Measurements from ENCODE around the gene PAOX. TPM values are rescaled to one million over a fixed set of nuclear protein-coding genes. Genes with fewer than 3 reads are reported as not detected.
"Not testable (repeated sequence)": the region's sequence is repeated elsewhere in the genome, so short reads cannot be mapped to it uniquely, and the experiment has no call there.

Gene PAOX
- total RNA-seq, 1 donor from 2014 or later = 16.9 TPM

DNA sequence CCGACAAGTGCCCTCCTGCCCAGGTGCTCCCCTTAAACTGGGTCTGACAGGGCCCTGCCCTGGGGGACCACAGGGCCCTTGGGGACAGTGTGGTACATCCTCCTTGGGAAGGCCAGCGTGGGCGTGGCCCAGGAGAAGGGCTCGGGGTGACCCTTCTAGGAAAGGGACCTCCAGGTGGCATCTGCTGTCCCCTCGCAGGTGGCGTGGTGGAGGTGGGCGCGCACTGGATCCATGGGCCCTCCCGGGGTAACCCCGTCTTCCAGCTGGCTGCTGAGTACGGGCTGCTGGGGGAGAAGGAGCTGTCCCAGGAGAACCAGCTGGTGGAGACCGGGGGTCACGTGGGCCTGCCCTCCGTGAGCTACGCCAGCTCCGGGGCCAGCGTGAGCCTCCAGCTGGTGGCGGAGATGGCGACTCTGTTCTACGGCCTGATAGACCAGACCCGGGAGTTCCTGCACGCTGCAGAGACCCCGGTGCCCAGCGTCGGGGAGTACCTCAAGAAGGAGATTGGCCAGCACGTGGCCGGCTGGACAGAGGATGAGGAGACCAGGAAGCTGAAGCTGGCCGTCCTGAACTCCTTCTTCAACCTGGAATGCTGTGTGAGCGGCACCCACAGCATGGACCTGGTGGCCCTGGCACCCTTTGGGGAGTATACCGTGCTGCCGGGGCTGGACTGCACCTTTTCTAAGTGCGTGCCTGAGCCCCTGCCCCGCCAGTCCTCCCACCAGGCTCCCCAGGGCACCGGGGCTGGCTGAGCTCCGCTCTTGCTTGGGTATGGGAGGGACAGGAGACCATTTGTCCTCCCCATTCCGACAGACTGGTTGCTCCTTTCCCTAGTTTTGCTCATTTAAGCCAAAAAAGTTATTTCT is 972 bp downstream of the PAOX start:
- Histone ChIP-seq H3K4me1 (peaks cover 21% of the 10 kb centered on the region), H3K36me3 (peaks cover 0 to 4% of the 10 kb centered on the region in 2 donors), H3K27ac (peak overlapping the region; percentile 75), H3K4me3 (peak overlapping the region; percentile 71 to 94), H3K9me3 (no peaks in the 10 kb centered on the region), H3K27me3 (no peaks in the 10 kb centered on the region)
- DNase-seq (ENCODE audit: extremely low spot score in 2 of 2) = no peak
- intact Hi-C loops (cut with DNase I) = no loop called here
- TF ChIP-seq POLR2A (IDR thresholded peaks at IDR 0.05) (no peak), POLR2AphosphoS5 (IDR thresholded peaks at IDR 0.05; ENCODE audit: insufficient read depth in 1 of 2, low read depth in 1 of 2) (no peak)
- TF ChIP-seq, protein P1, sequence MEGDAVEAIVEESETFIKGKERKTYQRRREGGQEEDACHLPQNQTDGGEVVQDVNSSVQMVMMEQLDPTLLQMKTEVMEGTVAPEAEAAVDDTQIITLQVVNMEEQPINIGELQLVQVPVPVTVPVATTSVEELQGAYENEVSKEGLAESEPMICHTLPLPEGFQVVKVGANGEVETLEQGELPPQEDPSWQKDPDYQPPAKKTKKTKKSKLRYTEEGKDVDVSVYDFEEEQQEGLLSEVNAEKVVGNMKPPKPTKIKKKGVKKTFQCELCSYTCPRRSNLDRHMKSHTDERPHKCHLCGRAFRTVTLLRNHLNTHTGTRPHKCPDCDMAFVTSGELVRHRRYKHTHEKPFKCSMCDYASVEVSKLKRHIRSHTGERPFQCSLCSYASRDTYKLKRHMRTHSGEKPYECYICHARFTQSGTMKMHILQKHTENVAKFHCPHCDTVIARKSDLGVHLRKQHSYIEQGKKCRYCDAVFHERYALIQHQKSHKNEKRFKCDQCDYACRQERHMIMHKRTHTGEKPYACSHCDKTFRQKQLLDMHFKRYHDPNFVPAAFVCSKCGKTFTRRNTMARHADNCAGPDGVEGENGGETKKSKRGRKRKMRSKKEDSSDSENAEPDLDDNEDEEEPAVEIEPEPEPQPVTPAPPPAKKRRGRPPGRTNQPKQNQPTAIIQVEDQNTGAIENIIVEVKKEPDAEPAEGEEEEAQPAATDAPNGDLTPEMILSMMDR (IDR thresholded peaks at IDR 0.05) = no peak

DNA sequence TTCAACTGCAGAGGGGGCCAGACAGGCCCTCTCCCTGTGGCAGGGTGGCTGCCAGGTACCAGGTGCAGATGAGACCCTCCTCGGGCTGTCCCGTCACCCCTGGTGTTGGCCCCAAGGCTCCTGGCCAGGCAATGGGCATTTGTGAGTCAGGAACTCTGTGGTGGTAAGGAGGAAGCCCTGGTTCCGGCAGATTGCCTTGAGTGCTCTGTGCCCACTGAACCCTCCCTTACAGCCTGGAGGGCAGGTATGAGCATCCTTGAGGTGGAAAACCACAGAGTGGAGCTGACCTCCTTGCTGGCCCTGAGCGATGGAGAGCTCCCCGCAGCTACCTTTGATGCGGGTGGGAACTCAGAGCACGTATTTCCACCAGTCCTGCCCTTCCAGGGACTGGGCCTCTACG is 2.0 kb downstream of the PAOX start:
- H3K27ac ChIP-seq = no peak overlapping the region
- peaks cover 21% of the 10 kb centered on the region for H3K4me1 ChIP-seq
- peaks cover 0 to 4% of the 10 kb centered on the region in 2 donors for H3K36me3 ChIP-seq
- no peaks in the 10 kb centered on the region for H3K27me3 ChIP-seq
- no peak for DNase-seq (ENCODE audit: extremely low spot score in 2 of 2)
- H3K4me3 ChIP-seq = no peak overlapping the region
- intact Hi-C loops (cut with DNase I) = no loop called here
- TF ChIP-seq, protein P1 (IDR thresholded peaks at IDR 0.05) = no peak
- TF ChIP-seq POLR2AphosphoS5 (IDR thresholded peaks at IDR 0.05; ENCODE audit: insufficient read depth in 1 of 2, low read depth in 1 of 2) (no peak), POLR2A (IDR thresholded peaks at IDR 0.05) (no peak)
- H3K9me3 ChIP-seq = no peaks in the 10 kb centered on the region

DNA sequence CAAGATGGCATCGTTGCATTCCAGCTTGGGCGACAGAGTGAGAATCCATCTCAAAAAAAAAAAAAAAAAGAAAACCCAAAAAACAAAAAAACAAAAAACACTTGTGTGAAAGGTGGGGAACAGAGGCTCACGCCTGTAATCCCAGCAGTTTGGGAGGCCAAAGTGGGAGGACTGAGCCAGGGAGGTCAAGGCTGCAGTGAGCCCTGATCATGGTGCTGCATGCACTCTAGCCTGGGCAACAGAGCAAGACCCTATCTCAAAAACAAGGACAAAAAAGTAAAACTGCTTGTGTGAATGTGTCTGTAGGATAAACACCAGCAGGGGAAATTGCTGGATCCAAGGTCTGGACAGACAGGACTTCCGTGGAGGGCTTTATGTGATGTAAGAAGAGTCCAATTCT is 4.5 kb downstream of the PAOX start:
- DNase-seq (ENCODE audit: extremely low spot score in 2 of 2) = no peak
- Histone ChIP-seq H3K4me3 (no peak overlapping the region), H3K9me3 (no peaks in the 10 kb centered on the region), H3K4me1 (peaks cover 12% of the 10 kb centered on the region), H3K27ac (no peak overlapping the region), H3K36me3 (peaks cover 0 to 4% of the 10 kb centered on the region in 2 donors), H3K27me3 (no peaks in the 10 kb centered on the region)
- intact Hi-C loops (cut with DNase I) = no loop called here
- TF ChIP-seq, protein P1 (IDR thresholded peaks at IDR 0.05) = no peak
- no peak for TF ChIP-seq POLR2AphosphoS5 (IDR thresholded peaks at IDR 0.05; ENCODE audit: insufficient read depth in 1 of 2, low read depth in 1 of 2)

GRCh38 chr10:133384071-133384470 is 5.0 kb downstream of the PAOX start:
- Histone ChIP-seq H3K9me3 (no peaks in the 10 kb centered on the region), H3K4me3 (no peak overlapping the region), H3K27ac (no peak overlapping the region), H3K27me3 (no peaks in the 10 kb centered on the region), H3K4me1 (peaks cover 12% of the 10 kb centered on the region), H3K36me3 (peaks cover 0 to 4% of the 10 kb centered on the region in 2 donors)
- no peak for DNase-seq (ENCODE audit: extremely low spot score in 2 of 2)
- TF ChIP-seq POLR2A (IDR thresholded peaks at IDR 0.05) (no peak), POLR2AphosphoS5 (IDR thresholded peaks at IDR 0.05; ENCODE audit: insufficient read depth in 1 of 2, low read depth in 1 of 2) (no peak)
- TF ChIP-seq, protein P1 (IDR thresholded peaks at IDR 0.05) = no peak
- intact Hi-C loops (cut with DNase I) = no loop called here

- no peak for DNase-seq (ENCODE audit: extremely low spot score in 2 of 2)
Observed at GRCh38 chr10:133385214-133385613, 6.2 kb downstream of the PAOX start.

DNA sequence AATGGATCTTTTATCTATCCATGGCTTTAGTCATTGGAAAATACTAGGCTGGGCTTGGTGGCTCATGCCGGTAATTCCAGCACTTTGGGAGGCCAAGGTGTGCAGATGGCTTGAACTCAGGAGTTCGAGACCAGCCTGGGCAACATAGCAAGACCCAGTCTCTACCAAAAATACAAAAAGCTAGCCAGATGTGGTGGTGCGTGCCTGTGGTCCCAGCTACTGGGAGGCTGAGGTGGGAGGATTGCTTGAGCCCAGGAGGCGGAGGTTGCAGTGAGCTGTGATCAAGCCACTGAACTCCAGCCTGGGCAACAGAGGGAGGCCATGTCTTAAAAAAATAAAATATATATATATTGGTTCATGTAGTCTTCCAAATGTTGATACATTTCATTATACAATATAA is 7.9 kb downstream of the PAOX start:
- H3K9me3 ChIP-seq; DNase-seq (ENCODE audit: extremely low spot score in 2 of 2); H3K4me1 ChIP-seq; H3K27me3 ChIP-seq; H3K27ac ChIP-seq; H3K36me3 ChIP-seq; H3K4me3 ChIP-seq; intact Hi-C loops (cut with DNase I): not testable (repeated sequence)

More at GRCh38 chr10:133385214-133385613, 6.2 kb downstream of the PAOX start:
- Histone ChIP-seq H3K27ac (no peak overlapping the region), H3K9me3 (no peaks in the 10 kb centered on the region), H3K4me3 (no peak overlapping the region), H3K4me1 (peaks cover 3% of the 10 kb centered on the region), H3K36me3 (peaks cover 0 to 4% of the 10 kb centered on the region in 2 donors), H3K27me3 (no peaks in the 10 kb centered on the region)
- TF ChIP-seq, protein P1 (IDR thresholded peaks at IDR 0.05) = no peak
- no peak for TF ChIP-seq POLR2AphosphoS5 (IDR thresholded peaks at IDR 0.05; ENCODE audit: insufficient read depth in 1 of 2, low read depth in 1 of 2)
- no peak for TF ChIP-seq POLR2A (IDR thresholded peaks at IDR 0.05)
- intact Hi-C loops (cut with DNase I) = no loop called here
